Gastrocnemius medialis (tissue), 4 donors: ENCODE results near the gene SPDYC. TPM values are rescaled to one million over a fixed set of nuclear protein-coding genes. Genes with fewer than 3 reads are reported as not detected.

Experiments
- ATAC-seq, 2 donors: fragments of 150-250 bp; one replicate each; pipeline ENCODE4 v1.9.1; 2016
- DNase-seq, 2 donors: peaks; one replicate each; pipeline ENCODE4 v3.0.0-alpha.2; 2019
- H3K27ac ChIP-seq, 4 donors: fragments of 200-600 bp; sonication (generic); 1 replicate in 1 of 4; 2 replicates in 3 of 4; pipeline ENCODE4 v1.5.1; 2016 to 2018; ENCODE audit warnings: mild to moderate bottlenecking in 2 of 4, moderate library complexity in 1 of 4
- H3K27me3 ChIP-seq, 3 donors: fragments of 200-600 bp; sonication (generic) in 2 of 3; 1 replicate in 1 of 3; 2 replicates in 2 of 3; pipeline versions ENCODE4 v1.5.1 to v1.6.0; 2016 to 2019; ENCODE audit warnings: mild to moderate bottlenecking in 1 of 3, moderate library complexity in 1 of 3
- H3K36me3 ChIP-seq, 2 donors: fragments of 200-600 bp; sonication (generic) in 1 of 2; one replicate each; pipeline ENCODE4 v1.5.1; 2017 to 2018
- H3K4me1 ChIP-seq, 2 donors: fragments of 200-600 bp; sonication (generic) in 1 of 2; one replicate each; pipeline ENCODE4 v1.5.1; 2016 to 2017; ENCODE audit warnings: mild to moderate bottlenecking in 2 of 2
- H3K4me3 ChIP-seq, 4 donors: fragments of 200-600 bp; sonication (generic) in 3 of 4; 1 replicate in 1 of 4; 2 replicates in 3 of 4; pipeline ENCODE4 v1.5.1; 2016 to 2019; ENCODE audit warnings: mild to moderate bottlenecking in 2 of 4
- H3K9me3 ChIP-seq, 3 donors: fragments of 200-600 bp; sonication (generic) in 2 of 3; 1 replicate in 1 of 3; 2 replicates in 2 of 3; pipeline ENCODE4 v1.5.1; 2016 to 2019
- CTCF ChIP-seq, 5 experiments: fragments of 450-650 bp in 3 of 5; fragments of 200-600 bp in 2 of 5; sonication (generic) in 2 of 5; IDR thresholded peaks in 4 of 5; conservative IDR thresholded peaks in 1 of 5; 1 replicate in 4 of 5; 2 replicates in 1 of 5; pipeline ENCODE4 v1.5.1; 2016 to 2019; ENCODE audit warnings: antibody characterized with exemption in 5 of 5, mild to moderate bottlenecking in 3 of 5, moderate library complexity in 3 of 5
- POLR2A ChIP-seq, 2 donors: fragments of 450-650 bp; IDR thresholded peaks; one replicate each; pipeline ENCODE4 v1.6.1; 2017; ENCODE audit warnings: antibody characterized with exemption in 2 of 2, mild to moderate bottlenecking in 2 of 2, moderate library complexity in 2 of 2
- in situ Hi-C, 4 donors: fragments of 200-750 bp; cut with MboI; loops; one replicate each; pipeline versions ENCODE4 v1.15.0 to v1.8.0; 2017; ENCODE audit warnings: low sequenced_read_pairs in 4 of 4
- intact Hi-C: fragments of 100-400 bp; cut with DNase I; formaldehyde crosslinking; loops from one replicate; pipeline ENCODE4 v1.15.1; 2023; ENCODE audit warnings: low total_unique reads
- total RNA-seq, 4 donors: library from RNA; depleted of rRNA; stranded (reverse); fragments of >200 nt; gene quantifications; one replicate each; pipeline versions ENCODE4 v1.1.0 to v1.2.3, GENCODE V29; 2016

SPDYC gene
- total RNA-seq, 4 donors from 2014 or later = not detected

GRCh38 chr11:65204646-65205601 is 34.9 kb downstream of the SPDYC start:
- in situ Hi-C loops = no loop called here
- H3K9me3 ChIP-seq = no peaks in the 10 kb centered on the region
- TF ChIP-seq POLR2A (IDR thresholded peaks at IDR 0.05) (no peak), CTCF (IDR thresholded peaks at IDR 0.05 in 4 of 5, conservative IDR thresholded peaks at IDR 0.05 in 1 of 5) (peak; percentile 56 to 83 (median 73))
- no peaks in the 10 kb centered on the region for H3K4me1 ChIP-seq
- peak in 1 of 2 donors; percentile 49 for ATAC-seq
- DNase-seq = no peak
- peaks cover 0 to 78% of the 10 kb centered on the region in 2 donors for H3K36me3 ChIP-seq
- no peak overlapping the region for H3K27ac ChIP-seq
- H3K27me3 ChIP-seq = no peaks in the 10 kb centered on the region
- no peak overlapping the region for H3K4me3 ChIP-seq
- intact Hi-C loops = no loop called here

DNA sequence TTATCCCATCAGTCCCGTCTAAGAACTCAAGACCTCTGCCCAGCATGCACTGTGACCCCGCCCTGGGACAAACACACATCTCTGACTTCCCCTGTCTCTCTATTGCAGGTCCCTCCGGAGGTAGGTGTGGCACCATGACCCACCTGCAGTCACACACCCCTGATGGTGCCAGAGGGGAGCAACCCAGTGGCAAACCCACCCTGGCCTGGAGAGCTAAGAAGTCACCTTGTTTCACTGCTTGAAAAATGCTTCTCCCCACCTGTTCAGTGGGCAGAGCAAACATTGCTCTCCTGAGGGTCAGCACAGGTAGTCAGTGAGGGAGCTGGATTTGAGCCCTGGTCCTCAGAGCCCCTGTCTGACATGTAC is 35.6 kb downstream of the SPDYC start:
- ATAC-seq = no peak
- Histone ChIP-seq H3K27ac (no peak overlapping the region), H3K4me3 (no peak overlapping the region), H3K4me1 (no peaks in the 10 kb centered on the region), H3K36me3 (peaks cover 0 to 78% of the 10 kb centered on the region in 2 donors), H3K9me3 (no peaks in the 10 kb centered on the region), H3K27me3 (no peaks in the 10 kb centered on the region)
- in situ Hi-C loops (no loop called here), intact Hi-C loops (no loop called here)
- no peak for DNase-seq
- TF ChIP-seq POLR2A (IDR thresholded peaks at IDR 0.05) (no peak), CTCF (IDR thresholded peaks at IDR 0.05 in 4 of 5, conservative IDR thresholded peaks at IDR 0.05 in 1 of 5) (no peak)

- intact Hi-C loops = no loop called here
- no peaks in the 10 kb centered on the region for H3K27me3 ChIP-seq
- ATAC-seq (no peak), DNase-seq (no peak)
- no peaks in the 10 kb centered on the region for H3K4me1 ChIP-seq
- no peaks in the 10 kb centered on the region for H3K9me3 ChIP-seq
- peaks cover 0 to 86% of the 10 kb centered on the region in 2 donors for H3K36me3 ChIP-seq
- TF ChIP-seq CTCF (IDR thresholded peaks at IDR 0.05 in 4 of 5, conservative IDR thresholded peaks at IDR 0.05 in 1 of 5) (no peak), POLR2A (IDR thresholded peaks at IDR 0.05) (no peak)
- in situ Hi-C loops = no loop called here
- H3K27ac ChIP-seq = no peak overlapping the region
- H3K4me3 ChIP-seq = no peak overlapping the region
These were observed 36.4 kb downstream of the SPDYC start for GRCh38 chr11:65206441-65206841.

DNA sequence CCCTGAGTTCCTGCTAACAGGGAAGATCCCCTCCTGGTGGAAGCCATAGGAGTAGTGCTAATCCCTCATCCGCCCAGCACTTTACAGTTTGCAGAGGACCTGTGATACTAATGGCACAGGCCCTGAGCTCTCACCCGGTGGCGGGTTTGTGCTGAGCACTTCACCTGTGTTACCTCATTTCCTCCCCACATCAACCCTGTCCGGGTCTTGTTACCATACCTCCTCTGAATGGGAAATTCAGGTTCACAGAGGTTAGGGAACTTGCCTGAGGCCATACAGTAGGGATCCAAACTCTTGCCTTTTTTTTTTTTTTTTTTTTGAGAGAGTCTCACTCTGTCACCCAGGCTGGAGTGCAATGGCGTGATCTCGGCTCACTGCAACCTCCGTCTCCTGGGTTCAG is 36.9 kb downstream of the SPDYC start:
- in situ Hi-C loops (no loop called here), intact Hi-C loops (no loop called here)
- DNase-seq (no peak), ATAC-seq (no peak)
- Histone ChIP-seq H3K9me3 (no peaks in the 10 kb centered on the region), H3K27ac (no peak overlapping the region), H3K4me3 (no peak overlapping the region), H3K27me3 (no peaks in the 10 kb centered on the region), H3K4me1 (no peaks in the 10 kb centered on the region), H3K36me3 (peaks cover 0 to 90% of the 10 kb centered on the region in 2 donors)
- no peak for TF ChIP-seq POLR2A (IDR thresholded peaks at IDR 0.05)

GRCh38 chr11:65207918-65208784 is 38.1 kb downstream of the SPDYC start:
- Histone ChIP-seq H3K27ac (no peak overlapping the region), H3K36me3 (peaks cover 0 to 82% of the 10 kb centered on the region in 2 donors), H3K4me3 (no peak overlapping the region), H3K27me3 (no peaks in the 10 kb centered on the region), H3K4me1 (no peaks in the 10 kb centered on the region), H3K9me3 (no peaks in the 10 kb centered on the region)
- intact Hi-C loops = no loop called here
- TF ChIP-seq CTCF (IDR thresholded peaks at IDR 0.05 in 4 of 5, conservative IDR thresholded peaks at IDR 0.05 in 1 of 5) = no peak
- TF ChIP-seq POLR2A (IDR thresholded peaks at IDR 0.05) = no peak
- ATAC-seq = no peak
- no peak for DNase-seq
- in situ Hi-C loops = no loop called here
